GM12873 (cell line): ENCODE measurements around the gene EDARADD.

ENCODE experiments used
- TF ChIP-seq, protein P1 (sequence below): IDR thresholded peaks from 2 replicates; pipeline ENCODE4 v1.5.1; 2012; ENCODE audit warnings: low read depth, mild to moderate bottlenecking, moderate library complexity, low read length, control low read depth; ENCODE audit not compliant: insufficient read depth; ENCODE audit errors: missing control alignments

The EDARADD gene

DNA sequence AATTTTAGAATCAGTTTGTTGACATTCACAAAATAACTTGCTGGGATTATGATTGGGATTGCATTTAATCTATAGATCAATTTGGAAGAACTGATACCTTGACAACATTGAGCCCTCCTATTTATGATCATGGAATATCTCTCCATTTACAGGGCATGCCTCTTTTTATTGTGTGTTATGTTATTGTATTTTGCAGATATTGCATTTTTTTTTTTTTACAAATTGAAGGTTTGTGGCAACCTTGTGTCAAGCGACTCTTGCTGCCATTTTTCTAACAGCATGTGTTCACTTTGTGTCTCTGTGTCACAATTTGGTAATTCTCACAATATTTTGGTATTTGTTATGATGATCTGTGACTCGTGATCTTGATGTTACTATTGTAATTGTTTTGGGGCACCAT lies 46.3 kb downstream of the EDARADD start:
- TF ChIP-seq, protein P1, sequence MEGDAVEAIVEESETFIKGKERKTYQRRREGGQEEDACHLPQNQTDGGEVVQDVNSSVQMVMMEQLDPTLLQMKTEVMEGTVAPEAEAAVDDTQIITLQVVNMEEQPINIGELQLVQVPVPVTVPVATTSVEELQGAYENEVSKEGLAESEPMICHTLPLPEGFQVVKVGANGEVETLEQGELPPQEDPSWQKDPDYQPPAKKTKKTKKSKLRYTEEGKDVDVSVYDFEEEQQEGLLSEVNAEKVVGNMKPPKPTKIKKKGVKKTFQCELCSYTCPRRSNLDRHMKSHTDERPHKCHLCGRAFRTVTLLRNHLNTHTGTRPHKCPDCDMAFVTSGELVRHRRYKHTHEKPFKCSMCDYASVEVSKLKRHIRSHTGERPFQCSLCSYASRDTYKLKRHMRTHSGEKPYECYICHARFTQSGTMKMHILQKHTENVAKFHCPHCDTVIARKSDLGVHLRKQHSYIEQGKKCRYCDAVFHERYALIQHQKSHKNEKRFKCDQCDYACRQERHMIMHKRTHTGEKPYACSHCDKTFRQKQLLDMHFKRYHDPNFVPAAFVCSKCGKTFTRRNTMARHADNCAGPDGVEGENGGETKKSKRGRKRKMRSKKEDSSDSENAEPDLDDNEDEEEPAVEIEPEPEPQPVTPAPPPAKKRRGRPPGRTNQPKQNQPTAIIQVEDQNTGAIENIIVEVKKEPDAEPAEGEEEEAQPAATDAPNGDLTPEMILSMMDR: no peak

DNA sequence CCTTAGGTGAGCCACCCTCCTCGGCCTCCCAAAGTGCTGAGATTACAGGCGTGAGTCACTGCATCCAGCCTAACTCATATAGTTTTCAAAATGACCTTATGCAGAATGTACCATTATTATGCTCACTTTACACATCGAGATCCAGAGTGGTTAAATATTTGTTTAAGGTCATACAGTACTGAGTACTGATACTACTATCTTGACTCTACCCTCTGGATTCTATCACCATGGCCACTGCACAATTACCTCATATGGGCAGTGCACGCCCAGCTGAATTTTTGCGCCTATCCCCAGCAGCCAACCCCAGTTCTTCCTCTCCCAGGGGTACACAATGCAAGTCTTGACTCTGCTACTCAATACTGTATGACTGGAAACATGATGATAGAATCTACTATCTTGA lies 56.7 kb downstream of the EDARADD start:
- TF ChIP-seq, protein P1: no peak

DNA sequence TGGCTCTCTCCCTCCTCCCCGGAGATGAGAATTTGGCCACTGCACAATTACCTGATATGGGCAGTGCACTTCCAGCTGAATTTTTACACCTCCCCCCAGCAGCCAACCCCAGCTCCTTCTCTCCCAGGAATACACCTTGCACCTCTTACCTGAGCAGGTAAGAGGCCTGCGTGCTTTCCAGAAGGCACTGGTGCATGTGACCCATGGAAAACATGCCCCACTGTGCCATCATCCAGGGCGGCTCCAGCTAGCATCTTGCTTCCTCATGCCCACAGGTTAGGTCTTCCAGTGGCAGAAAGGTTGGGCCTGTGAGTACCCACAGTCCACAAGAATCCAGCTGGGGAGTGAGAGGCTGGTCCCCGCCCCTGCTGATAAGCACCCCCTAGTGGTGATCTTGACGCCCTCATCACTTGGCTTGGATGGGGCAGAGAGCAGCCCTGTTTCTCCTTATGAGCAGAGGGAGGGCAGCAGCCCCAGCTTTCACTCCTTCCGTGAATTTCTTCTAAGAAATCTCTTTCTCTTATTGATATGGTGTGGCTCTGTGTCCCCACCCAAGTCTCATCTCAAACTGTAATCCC lies 57.8 kb downstream of the EDARADD start:
- TF ChIP-seq, protein P1: peak; percentile 68

DNA sequence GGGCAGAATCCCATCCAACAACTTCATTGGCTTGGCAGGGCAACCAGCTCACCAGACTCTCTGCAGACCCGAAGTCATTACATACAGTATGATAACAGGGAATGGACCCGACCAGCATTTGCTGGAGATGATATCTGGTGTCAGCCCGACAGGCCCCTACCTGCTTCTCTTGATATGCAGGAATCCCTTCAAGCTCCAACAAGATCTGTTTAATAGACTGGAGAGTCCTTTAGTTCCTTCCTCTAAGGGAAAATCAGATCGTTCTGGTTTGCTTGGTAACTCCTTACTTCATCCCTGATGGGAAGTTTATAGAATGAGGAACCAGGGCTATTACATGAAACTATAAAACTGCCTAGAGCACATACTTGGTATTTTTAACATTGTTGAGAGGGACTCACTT lies 61.2 kb downstream of the EDARADD start:
- TF ChIP-seq, protein P1: no peak

DNA sequence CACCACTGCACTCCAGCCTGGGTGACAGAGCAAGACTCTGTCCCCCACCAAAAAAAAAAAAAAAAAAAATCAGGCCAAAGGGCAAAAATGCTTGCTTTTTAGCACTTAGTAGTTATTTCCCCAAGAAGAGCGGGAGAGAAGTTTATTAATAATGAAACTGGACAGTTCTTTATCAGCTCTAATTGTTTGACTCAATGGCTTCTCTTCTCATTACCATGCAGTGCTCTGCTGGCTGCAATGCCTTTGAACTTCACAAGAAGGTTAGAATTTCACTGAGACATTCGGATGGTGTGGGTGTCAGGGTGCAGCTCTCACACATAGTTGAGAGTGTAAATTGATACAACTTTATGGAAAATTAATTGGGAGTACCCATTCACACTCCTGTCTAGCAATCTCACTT lies 63.7 kb downstream of the EDARADD start:
- TF ChIP-seq, protein P1: no peak

DNA sequence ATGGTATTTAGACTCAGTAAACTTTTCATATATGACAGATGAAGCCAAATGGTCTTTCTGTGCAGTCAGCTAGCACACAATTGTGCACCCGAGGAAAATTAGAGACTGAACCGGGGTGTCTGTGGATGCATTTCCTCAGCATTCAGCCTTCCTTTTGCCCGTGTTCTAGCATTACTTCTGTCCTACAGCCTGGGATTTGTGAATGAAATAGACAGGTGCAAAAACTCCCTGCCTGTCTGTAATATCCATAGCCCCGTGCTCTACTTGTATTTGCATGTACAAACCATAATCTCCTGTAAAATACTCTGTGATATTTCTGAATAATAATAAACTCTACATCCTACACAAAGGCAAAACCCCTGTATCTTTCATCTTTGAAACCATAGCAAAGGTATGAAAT lies 64.9 kb downstream of the EDARADD start:
- TF ChIP-seq, protein P1: no peak

DNA sequence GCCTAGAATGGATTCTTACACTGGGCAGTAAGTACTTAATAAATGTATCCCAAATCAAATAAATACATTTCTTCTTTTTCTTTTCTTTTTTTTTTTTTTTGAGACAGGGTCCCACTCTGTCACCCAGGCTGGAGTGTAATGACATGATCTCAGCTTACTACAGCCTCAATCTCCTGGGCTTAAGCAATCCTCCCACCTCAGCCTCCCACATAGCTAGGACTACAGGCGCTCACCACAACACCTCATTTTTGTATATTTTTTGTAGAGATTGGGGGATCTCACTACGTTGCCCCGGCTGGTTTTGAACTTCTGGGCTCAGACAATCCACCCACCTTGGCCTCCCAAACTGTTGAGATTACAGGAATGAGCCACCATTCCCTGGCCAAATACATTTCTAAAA lies 66.0 kb downstream of the EDARADD start:
- TF ChIP-seq, protein P1: no peak
